Effector CD8-positive, alpha-beta T cell (primary cell): Measurements from ENCODE around the gene IL17C.
A peak's percentile ranks its signal among the peaks of the same experiment; 100 is the strongest.

ENCODE experiments used
- DNase-seq: peaks from one replicate; lab custom pipeline; 2025; lab: John Stamatoyannopoulos, UW

IL17C gene

DNA sequence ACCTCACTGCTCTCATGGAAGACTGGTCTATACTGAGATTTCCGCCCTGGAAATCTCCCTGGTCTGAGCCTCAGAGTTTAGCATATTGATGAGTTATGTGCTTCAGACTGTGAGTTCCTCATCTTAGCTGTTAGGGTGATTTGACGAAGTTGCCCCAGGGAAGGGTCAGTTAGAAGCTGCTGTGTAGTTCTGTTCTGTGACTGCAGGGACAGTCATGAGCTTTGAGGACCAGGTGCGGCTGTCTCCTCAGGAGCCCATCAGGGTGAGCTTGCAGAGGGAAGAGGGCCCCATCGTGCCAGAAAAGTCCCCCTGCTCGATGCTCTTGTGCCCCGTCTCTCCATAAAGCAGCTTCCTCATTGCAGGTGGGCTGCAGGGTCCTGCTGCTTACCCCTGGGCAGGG is 28.3 kb upstream of the IL17C start:
- DNase-seq: no peak

DNA sequence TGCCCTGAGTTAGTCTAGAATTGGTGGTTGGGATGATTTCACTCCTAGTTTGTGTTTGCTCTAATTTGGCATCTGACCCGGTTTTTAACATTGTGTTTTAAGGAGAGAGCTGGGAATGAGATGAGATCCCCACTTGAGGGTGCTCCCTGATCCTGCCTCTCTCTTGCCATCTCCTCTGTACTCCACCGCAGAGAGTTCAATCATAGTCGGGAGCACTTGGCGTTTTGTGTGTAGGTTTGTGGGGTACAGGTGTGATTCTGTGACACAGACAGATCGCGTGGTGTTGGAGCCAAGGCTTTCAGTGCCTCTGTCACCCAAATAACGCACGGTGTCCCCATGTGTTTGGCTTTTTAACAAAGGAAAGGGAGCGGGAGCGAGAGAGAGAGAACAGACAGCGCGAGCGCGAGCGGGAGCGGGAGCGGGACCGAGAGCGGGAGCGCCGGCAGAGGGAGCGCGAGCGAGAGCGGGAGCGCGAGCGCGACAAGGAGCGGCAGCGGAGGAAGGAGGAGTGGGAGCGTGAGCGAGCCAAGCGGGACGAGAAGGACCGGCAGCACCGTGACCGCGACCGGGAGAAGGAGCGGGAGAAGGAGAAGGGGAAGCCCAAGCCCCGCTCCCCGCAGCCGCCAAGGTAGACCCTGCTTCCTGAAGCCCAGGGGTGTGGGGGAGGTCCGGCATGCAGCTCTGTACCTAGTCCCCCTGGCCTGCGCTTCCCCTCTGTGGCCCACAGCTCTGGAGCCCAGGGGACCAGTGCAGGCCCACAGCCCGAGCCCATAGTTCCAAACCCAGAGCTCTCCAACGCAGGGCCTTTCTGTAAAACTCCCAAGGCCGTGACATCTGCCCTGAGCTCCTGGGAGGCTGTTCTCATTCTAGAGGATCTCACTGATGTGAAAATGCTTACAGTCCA is 27.2 kb upstream of the IL17C start:
- DNase-seq: no peak

DNA sequence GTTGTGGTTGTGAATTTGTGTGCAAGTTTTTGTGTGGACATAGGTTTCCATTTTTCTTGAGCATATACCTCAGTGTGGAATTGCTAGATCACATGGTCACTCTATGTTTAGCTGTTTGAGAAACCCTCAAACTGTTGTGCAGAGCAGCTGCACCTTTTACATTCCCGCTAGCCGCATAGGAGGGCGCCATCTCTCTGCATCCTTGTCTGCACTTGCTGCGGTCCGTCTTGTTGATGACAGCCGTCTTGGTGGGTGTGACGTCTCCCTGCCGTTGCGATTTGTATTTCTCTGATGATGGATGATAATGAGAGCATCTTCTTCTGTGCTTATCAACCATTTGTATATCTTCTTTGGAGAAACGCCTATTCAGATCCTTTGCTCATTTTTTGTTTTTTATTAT is 25.1 kb upstream of the IL17C start:
- no peak for DNase-seq

DNA sequence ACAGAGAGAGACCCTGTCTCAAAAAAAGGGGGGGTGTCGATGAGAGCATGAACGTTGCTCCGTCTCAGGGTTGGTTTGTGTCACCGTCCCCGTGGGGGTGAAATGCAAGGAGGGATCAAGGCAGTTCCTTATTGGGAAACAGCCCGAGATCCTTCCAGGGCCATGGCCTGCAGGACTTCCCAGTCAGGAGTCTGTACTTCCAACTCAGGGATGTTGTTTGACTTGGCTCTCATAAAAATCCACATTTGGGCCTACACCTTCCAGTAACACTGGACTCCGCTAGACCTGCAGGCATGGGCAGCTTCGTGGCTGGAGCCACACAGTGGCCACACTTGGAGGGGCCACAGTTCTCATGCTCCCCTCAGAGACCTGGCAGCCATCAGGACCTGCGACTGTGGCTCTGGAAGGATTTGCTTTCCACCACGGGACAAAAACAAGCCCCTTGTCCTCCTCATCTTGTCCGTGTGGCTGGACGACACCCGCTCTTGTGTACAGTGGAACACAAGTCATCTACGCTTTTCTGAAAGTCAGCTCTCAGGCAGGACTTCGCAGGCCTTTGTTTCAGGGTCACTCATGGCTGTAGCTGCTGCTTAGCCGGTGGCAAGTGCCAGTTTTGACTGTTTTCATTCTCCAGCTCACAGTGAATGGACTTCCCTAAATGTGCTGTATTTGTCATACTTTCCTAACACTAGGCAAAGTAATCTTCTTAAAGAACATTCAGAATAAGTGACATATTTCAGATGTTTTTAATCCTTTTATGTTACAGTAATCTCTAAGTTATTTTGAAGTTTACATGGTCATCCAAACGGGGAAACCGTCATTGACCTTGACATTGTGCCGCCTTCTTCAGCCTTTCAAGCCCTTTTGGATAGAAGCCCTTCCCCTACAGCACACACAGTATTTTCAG is 24.2 kb upstream of the IL17C start:
- DNase-seq: no peak

DNA sequence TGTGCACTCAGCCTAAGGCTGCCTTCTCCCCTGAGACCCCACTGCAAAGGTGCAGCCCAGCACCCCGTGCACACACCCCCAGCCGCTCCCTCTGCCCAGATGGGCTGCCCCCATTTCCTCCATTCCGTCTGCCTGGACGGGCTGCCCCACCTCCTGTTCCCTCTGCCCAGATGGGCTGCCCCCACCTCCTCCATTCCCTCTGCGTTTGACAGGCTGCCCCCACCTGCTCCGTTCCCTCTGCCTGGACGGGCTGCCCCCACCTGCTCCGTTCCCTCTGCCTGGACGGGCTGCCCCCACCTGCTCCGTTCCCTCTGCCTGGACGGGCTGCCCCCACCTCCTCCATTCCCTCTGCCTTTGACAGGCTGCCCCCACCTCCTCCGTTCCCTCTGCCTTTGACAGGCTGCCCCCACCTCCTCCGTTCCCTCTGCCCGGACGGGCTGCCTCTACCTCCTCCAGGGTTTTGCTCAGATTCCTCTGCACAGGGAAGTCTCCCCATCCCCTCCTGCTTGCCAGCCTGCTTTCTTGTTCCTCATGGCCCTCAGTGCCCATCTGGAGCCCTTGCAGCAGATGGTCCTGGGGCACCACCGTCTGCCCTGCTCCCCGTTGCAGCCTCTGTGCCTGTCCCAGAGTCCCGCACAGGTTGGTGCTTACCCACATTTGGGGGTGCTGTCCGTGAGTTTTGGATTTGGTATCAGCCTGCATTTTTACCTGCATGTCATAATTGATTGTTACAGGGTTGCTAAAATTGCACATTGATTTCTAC is 23.4 kb upstream of the IL17C start:
- DNase-seq: no peak

DNA sequence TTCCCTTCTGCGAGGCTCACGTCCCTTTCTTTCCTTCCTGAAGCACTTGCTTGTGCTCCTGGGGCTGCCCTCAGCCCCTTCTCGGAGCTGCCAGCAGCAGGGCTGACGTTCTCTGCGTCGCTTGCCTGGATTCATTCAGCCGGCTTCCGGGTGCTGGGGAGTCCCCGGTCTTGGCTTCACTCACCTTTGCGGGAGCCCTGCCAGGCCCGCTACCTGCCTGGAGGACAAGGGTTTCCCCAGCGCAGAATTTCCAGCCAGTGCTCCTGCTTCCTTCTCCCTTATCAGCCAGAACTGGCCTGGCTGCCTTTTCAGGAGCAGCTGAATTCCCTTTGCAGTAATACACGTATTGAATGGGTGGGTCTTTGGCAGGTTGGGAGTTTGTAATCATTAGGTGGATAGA is 22.1 kb upstream of the IL17C start:
- DNase-seq: no peak

DNA sequence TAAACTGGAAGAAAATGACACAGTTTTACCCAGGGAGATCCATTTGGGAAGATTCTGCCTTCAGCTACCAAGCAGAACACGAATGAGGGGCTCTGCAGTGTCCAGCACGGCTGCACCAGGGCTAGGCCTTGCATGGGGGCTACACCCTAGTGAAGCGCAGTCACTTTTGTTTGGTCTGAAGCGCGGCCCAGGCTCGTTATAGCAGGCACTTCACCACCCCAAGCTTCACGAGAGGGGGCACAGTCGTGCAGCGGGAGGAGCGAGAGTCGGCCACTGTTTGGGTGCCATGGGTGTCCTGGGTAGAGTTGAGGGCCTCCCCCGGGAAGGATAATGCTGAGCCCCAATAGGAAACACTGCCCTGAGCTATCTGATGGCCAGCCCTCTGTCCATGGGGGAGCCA is 21.6 kb upstream of the IL17C start:
- DNase-seq: no peak

DNA sequence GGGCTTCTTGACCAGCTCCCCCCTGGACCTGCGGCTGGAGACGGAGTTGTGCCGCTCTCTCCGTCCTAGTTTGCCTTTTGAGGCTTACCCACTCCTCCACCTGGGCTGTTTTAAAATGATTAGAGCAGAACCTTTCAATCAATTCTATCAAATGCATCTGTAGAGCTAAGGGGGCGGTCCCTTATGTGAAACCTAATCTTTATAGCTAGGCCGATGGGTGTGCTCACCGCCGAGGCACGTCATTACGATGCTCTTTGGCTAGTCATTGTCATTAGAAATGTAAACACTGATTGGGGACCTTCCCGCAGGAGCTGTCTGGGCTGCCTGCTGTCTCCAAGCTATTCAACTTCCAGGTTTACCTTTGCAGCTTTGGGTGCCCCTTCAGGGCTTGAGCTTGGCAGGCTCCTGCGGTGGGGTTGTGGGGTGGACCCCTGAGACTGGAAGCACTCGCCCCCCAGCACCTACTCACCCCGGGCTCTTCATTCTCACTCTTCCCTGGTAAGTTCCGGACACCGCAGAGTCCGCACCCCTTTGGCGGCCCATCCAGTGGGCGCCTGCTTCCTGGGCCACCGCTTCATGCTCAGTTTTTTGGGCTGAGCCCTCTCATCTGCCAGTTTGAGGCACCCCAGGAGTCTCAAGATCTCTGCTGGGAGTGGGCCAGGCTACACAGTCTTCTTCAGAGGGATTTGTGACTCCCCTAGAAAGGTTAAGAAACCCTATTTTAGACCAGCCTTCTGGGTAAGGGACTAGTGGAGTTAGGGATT is 20.9 kb upstream of the IL17C start:
- no peak for DNase-seq

DNA sequence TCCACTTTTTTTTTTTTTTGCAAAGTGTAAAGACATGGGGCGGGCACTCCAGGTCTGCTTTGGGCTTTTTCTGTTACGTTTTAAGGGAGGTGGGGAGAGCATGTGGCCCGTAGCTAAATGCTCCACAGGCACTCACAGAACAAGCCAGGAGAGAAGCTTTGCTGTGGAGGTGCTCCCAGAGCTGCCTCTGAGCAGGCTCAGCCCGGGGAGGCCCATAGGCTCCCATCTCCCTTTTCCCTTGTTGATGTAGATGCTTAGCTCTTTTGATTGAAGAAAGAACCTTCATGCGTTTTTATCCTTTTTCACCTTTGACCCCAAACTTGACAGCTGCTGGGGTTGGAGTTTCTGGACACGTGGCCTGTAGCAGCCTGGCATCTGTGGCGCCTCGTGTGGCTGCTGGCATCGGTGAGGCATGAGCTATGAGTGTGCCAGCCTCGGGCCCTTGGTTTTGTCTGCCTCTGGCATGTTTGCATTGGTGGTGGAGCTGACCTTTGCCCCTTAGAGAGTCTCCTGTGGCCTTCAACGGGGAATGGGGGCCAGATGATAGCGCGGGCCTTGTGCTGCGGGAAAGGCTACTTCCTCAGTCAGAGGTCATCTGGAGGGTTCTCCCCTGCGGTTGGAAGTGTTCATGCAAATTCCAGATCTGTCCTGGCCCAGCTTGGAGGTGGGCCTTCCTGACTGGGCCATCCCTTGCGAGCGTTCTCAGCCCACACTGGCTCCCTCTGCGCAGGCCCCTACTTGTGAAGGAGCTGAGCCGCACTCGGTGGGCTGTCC is 20.0 kb upstream of the IL17C start:
- DNase-seq: no peak

DNA sequence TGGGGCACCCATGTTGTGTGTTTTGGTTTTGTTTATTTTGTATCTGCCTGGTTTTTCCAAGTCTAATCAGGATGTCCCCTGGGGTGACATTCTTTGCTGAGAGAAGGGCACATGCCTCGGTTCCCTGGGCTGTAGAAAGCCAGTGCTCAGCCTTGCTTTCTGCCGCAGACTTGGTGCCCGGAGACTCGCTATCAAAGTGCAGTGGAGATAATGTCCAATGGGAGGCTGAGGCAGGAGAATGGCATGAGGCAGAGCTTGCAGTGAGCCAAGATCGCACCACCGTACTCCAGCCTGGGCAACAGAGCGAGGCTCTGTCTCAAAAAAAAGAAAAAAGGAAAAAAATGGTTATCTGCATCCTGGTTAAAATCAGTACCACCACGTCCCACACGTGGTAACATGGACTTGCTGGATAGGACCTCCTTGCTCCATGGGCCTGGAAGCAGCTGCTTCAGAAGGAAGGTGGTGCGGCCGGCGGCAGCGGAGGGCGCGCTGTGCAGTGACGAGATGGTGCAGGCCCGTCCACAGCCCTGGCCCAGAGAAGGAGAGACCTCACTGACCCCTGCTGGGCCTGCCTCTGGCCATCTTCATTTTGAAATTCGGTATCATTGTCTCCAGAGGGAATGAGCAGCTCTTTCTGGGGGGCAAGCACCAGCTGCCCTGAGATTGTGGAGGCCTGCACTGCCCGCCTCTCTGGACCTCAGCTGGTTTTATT is 19.3 kb upstream of the IL17C start:
- no peak for DNase-seq

DNA sequence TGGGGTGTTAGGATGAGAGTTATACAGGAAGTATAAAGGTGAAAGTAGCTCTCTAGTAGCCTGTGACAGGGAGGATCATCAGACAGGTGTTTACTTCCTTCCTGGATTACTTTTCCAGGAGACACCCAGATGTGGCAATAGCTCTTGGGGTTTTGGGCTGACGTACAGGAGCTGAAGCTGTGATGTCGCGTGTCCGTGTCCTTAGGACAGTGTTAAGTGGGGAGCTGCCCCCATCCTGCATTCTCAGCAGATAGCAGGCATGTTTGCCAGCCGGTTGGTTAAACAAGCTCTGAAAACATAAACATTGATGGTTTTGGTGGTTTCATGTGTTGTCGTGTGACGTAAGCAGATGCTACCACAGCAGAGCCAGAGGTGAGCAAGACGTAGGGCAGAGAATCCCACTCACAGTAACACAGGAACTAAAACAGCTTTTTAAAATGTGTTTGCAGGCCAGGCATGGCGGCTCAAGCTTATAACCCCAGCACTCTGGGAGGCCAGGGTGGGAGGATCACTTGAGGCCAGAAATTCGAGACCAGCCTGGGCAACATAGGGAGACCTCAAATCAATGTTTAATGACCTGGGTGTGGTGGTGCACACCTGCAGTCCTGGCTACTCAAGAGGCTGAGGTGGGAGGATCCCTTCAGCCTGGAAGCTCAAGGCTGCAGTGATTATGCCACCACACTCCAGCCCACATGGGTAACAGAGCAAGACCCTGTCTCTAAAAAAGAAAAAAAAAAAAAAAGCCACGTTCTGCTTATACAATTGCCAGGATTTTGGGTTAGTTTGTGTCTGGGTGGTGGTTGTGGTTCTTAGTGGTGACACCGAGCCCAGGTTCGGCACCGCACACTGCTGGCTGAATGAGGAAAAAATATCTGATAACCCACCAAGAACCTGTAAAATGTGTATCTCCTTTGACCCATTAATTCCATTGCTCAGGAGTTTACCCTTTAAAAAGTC is 18.2 kb upstream of the IL17C start:
- peak; percentile 37 for DNase-seq

DNA sequence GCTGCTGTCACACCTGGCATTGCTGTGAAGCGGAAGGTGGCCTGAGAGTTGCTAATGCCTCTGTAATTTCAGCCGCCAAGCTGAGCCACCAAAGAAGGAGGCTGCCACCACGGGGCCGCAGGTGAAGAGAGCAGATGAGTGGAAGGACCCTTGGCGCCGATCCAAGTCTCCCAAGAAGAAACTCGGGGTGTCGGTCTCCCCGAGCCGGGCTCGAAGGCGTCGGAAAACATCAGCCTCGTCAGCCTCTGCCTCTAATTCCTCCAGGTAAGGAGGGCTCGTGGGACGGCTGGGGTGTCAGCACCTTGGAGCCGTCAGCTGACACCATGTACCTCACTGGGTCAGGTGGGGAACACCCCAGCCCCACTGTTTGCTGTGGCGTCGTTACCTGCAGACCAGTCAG is 16.2 kb upstream of the IL17C start:
- no peak for DNase-seq

DNA sequence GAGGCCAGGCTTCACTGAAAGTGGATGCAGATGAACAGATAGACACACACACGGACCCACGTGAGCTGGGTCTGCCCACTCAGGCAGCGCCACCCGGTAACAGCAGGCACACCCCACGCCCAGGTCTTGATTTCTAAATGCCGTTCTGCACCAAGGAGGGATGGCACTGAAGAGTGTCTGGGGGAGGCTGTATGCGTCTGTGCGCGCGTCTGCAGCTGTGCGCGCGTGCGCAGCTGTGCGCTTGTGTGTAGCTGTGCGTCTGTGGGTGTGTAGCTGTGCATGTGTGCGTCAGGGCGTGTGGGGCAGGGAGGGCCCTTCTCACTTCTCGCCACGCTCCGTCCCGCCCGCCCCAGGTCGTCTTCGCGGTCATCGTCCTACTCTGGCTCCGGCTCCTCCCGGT is 15.5 kb upstream of the IL17C start:
- DNase-seq: no peak

DNA sequence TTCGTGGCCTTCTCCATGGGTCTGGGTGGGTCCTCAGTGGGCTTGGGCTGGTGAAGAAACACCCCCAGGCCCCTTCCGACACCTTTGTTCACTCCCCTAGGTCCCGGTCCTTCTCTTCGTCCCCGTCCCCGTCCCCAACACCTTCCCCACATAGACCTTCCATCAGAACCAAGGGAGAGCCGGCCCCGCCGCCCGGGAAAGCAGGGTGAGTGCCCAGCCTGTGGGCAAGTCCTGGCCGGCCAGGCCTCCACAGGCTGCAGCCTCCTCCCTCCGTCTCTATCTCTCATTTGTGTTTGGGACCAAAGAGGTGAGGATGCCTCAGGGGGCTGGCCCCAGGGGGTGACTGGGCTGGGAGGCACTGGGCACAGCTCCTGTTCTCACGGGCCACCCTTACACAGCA is 14.5 kb upstream of the IL17C start:
- DNase-seq: no peak

DNA sequence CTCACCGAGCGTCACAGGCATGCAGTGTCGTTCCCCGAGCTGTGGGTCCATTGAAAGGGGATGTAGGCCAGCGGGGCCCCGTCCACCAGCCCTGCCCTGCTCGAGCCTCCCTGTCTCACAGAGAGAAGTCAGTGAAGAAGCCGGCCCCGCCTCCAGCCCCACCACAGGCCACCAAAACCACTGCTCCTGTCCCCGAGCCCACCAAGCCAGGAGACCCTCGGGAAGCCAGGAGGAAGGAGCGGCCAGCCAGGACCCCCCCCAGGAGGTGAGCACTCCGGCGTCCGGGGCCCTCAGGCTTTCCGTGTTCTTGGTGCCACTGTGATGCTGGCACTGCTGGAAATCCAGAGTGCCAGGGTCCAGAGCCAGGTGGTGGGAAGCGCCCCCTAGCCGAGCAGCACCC is 13.9 kb upstream of the IL17C start:
- DNase-seq: no peak

DNA sequence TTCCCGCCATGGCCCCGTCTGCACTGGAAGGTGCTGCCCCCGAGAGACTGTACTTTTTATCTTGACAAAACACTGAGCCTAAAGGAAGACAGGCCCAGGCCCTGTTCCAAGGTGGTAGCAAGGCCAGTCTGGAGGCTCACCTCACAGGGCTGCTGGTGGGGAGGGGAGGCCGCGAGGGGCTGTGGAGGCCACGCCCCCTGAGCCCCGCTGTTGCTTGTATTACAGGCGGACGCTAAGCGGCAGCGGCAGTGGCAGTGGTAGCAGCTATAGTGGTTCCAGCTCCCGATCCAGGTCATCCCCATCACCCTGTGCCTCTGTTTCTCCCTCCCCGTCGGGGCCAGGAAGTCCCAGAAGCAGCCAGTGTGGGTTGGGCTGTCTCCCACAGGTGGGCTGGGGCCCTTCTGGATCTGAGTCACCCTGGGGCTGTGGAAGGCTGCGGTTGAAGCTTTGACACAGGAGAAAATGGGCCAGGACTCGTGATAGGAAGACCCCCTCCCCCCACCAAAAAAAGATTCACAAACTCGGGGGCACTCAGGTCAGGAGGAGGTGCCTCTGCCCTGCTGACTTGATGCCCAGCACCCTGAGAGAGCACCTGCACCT is 13.3 kb upstream of the IL17C start:
- no peak for DNase-seq

DNA sequence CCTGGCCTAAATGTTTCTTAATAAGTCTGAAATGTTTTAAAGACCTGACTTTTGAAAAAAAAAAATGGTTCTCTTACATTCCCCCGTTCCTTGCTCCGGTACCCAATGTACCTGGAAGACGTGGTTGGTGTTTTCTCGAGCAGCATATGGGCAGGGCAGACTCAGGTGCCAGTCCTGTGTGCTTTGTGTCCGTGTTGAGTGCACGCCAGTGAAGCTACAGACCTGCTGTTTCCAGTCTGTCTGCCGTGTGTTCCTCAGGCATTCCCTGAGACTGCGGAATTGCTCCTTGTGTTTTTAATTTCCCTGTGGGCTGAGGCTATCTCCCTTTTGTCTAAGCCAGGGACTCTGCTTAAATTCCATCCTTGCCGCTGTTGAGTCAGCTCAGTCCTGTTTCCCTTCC is 11.7 kb upstream of the IL17C start:
- no peak for DNase-seq
